Measurements from ENCODE around the gene PHACTR2.

The PHACTR2 gene

GRCh38 chr6:143708889-143709288 is 31.1 kb downstream of the PHACTR2 start:
- DNase-seq (ENCODE audit: low read depth), result no peak
- no peak for TF ChIP-seq CTCF (IDR thresholded peaks at IDR 0.05; ENCODE audit: insufficient read depth, low read depth, low read length, missing control alignments)
- no peak overlapping the region for H3K4me3 ChIP-seq (ENCODE audit: low read depth, low read length)

- TF ChIP-seq CTCF (IDR thresholded peaks at IDR 0.05; ENCODE audit: insufficient read depth, low read depth, low read length, missing control alignments), result no peak
- no peak overlapping the region for H3K4me3 ChIP-seq (ENCODE audit: low read depth, low read length)
- no peak for DNase-seq (ENCODE audit: low read depth)
Observed at GRCh38 chr6:143711714-143712113, 33.9 kb downstream of the PHACTR2 start.

- no peak for DNase-seq (ENCODE audit: low read depth)
- H3K4me3 ChIP-seq (ENCODE audit: low read depth, low read length), result no peak overlapping the region
- TF ChIP-seq CTCF (IDR thresholded peaks at IDR 0.05; ENCODE audit: insufficient read depth, low read depth, low read length, missing control alignments), result no peak
Observed at GRCh38 chr6:143718472-143718871, 40.7 kb downstream of the PHACTR2 start.

GRCh38 chr6:143721642-143722041 is 43.9 kb downstream of the PHACTR2 start:
- TF ChIP-seq CTCF (IDR thresholded peaks at IDR 0.05; ENCODE audit: insufficient read depth, low read depth, low read length, missing control alignments), result no peak
- no peak for DNase-seq (ENCODE audit: low read depth)
- H3K4me3 ChIP-seq (ENCODE audit: low read depth, low read length), result no peak overlapping the region

- no peak for DNase-seq (ENCODE audit: low read depth)
- TF ChIP-seq CTCF (IDR thresholded peaks at IDR 0.05; ENCODE audit: insufficient read depth, low read depth, low read length, missing control alignments), result no peak
- H3K4me3 ChIP-seq (ENCODE audit: low read depth, low read length), result no peak overlapping the region
Observed at GRCh38 chr6:143724876-143725275, 47.1 kb downstream of the PHACTR2 start.

GRCh38 chr6:143726015-143726647 is 48.4 kb downstream of the PHACTR2 start:
- H3K4me3 ChIP-seq (ENCODE audit: low read depth, low read length), result no peak overlapping the region
- TF ChIP-seq CTCF (IDR thresholded peaks at IDR 0.05; ENCODE audit: insufficient read depth, low read depth, low read length, missing control alignments), result no peak
- DNase-seq (ENCODE audit: low read depth), result peak; percentile 20

GRCh38 chr6:143727035-143727434 is 49.3 kb downstream of the PHACTR2 start:
- DNase-seq (ENCODE audit: low read depth), result no peak
- no peak overlapping the region for H3K4me3 ChIP-seq (ENCODE audit: low read depth, low read length)
- TF ChIP-seq CTCF (IDR thresholded peaks at IDR 0.05; ENCODE audit: insufficient read depth, low read depth, low read length, missing control alignments), result no peak
